Muscle layer of duodenum (tissue), 2 donors: ENCODE data around the gene HUNK.
"Not testable (repeated sequence)": the region's sequence is repeated elsewhere in the genome, so short reads cannot be mapped to it uniquely, and the experiment has no call there.

Experiments used
- H3K27ac ChIP-seq: one replicate; pipeline ENCODE4 v1.7.0; 2013; ENCODE audit warnings: mild to moderate bottlenecking, low read length
- H3K27me3 ChIP-seq: one replicate; pipeline ENCODE4 v1.7.0; 2013; ENCODE audit warnings: low read depth, mild to moderate bottlenecking, control low read depth, low read length
- H3K36me3 ChIP-seq, 2 donors: one replicate each; pipeline ENCODE4 v1.7.0; 2013; ENCODE audit warnings: low read length in 2 of 2, control low read depth in 1 of 2, mild to moderate bottlenecking in 1 of 2; ENCODE audit not compliant: insufficient read depth in 2 of 2, control insufficient read depth in 1 of 2
- H3K4me1 ChIP-seq, 2 donors: one replicate each; pipeline ENCODE4 v1.7.0; 2013; ENCODE audit warnings: low read length in 2 of 2, mild to moderate bottlenecking in 2 of 2, control low read depth in 1 of 2, moderate library complexity in 1 of 2; ENCODE audit not compliant: insufficient read depth in 2 of 2, control insufficient read depth in 1 of 2
- H3K4me3 ChIP-seq, 2 donors: one replicate each; pipeline ENCODE4 v1.7.0; 2013; ENCODE audit warnings: low read length in 2 of 2, low read depth in 1 of 2, mild to moderate bottlenecking in 1 of 2
- H3K9me3 ChIP-seq, 2 donors: one replicate each; pipeline ENCODE4 v1.7.0; 2013; ENCODE audit warnings: low read length in 2 of 2, control low read depth in 1 of 2, mild to moderate bottlenecking in 1 of 2; ENCODE audit not compliant: control insufficient read depth in 1 of 2
- donor health status: healthy.

Gene HUNK

GRCh38 chr21:32009263-32009662 is 136.4 kb downstream of the HUNK start:
- Histone ChIP-seq H3K9me3 (no peaks in the 10 kb centered on the region), H3K36me3 (no peaks in the 10 kb centered on the region), H3K4me3 (no peak overlapping the region)

DNA sequence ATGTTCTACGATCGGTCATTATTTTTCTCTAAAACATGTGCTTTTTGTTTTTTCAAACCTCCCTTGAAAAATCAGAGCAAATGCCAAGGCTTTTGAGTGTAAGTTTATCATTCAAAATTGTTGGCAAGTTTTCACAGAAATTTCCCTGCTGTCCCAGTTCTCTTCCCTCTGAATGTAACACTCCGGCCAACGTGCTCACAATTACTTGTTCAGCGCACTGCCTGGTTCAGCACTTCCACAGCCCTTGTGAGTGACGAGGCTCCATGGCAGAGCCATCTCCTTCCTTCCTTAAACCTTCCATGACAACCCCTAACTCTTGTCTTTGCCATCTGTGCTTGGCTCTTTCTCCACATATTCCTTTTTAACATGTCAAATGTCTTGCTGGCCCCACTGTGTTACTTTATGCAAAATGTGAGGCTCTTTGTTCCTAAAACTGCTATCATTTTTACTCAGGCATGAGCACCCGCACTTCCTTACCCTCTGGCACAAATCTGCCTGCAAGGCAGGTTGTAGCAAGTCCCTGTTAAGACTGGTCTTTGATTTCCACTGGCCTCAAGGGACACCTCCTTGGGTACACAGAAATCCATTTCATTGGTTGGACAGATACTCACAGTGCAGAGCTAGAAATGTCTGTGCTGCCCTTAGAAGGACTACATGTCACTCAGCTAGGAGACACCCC is 142.8 kb downstream of the HUNK start:
- no peaks in the 10 kb centered on the region for H3K9me3 ChIP-seq
- no peak overlapping the region for H3K4me3 ChIP-seq

More at GRCh38 chr21:32009263-32009662, 136.4 kb downstream of the HUNK start:
- Histone ChIP-seq H3K4me1 (no peaks in the 10 kb centered on the region), H3K27ac (no peak overlapping the region), H3K27me3 (no peaks in the 10 kb centered on the region)

DNA sequence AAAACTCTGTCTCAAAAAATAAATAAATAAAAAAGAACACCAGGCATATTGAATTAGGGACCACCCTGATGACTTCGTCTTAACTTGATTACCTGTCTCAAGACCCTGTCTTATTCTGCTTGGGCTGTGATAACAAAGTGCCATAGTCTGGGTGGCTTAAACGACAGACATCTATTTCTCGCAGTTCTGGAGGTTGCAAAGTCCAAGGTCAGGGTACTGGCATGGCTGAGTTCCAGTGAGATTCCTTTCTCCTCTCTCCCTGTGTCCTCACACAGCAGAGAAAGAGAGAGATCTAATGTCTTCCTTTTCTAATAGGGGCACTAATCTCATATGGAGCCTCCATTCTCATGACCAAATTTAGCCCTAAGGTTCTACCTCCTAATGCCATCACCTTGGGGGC is 145.6 kb downstream of the HUNK start:
- Histone ChIP-seq H3K9me3 (no peaks in the 10 kb centered on the region), H3K27me3 (no peaks in the 10 kb centered on the region), H3K27ac (no peak overlapping the region), H3K4me1 (no peaks in the 10 kb centered on the region), H3K4me3 (no peak overlapping the region), H3K36me3 (no peaks in the 10 kb centered on the region)

More for the DNA sequence above, 142.8 kb downstream of the HUNK start:
- Histone ChIP-seq H3K27ac (no peak overlapping the region), H3K27me3 (no peaks in the 10 kb centered on the region), H3K36me3 (no peaks in the 10 kb centered on the region), H3K4me1 (no peaks in the 10 kb centered on the region)

DNA sequence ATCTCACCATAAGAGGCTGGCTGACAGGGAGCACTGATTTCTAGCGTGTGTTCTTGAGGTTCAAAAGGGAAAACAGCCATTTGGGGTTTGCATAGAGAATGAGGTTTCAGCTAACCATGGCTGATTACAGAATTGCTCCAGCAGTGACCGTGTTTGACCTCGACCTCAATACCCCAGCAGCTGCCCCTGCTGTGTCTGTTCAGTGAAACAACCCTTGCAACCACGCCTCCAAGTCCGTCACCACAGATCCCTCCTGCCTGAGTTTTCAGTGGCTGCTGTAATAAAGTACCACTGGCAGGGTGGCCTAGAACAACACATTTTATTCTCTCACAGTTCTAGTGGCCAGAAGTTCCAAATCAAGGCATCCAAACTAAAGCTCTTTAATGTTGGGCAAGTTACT is 147.7 kb downstream of the HUNK start:
- no peaks in the 10 kb centered on the region for H3K9me3 ChIP-seq
- H3K4me1 ChIP-seq = no peaks in the 10 kb centered on the region
- H3K4me3 ChIP-seq = no peak overlapping the region
- no peaks in the 10 kb centered on the region for H3K27me3 ChIP-seq
- no peaks in the 10 kb centered on the region for H3K36me3 ChIP-seq
- H3K27ac ChIP-seq = no peak overlapping the region

DNA sequence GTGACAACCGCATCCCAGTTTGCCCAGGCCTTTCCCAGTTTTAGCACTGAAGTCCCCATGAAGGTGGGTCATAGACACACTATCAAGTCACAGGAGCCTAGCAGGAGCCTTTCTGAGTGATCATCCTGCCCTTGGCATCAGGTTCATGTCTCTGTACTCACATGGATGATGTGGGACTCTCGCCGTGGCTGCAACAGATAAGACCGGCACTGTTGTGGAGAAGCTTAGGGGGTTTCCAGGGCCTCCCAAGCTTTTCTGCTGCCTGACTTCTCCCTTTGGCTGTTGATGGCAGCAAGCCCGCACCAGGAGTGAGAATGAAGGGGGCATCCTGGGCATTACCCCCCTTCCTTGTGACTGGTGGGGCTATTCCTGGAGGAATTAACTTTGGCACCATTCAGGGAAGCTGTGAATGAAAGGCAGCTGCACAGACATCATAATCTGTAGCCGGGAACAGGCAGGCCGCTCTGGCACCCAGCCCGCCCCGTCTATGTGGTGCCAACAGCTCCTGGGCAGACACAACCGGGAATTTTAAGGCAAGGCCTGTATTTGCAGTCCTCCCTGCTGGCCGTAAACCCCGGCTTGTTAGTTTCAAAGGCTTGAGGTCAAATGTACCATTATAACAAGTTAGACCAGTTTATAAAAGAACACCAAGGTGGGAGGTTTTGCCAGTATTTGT is 148.6 kb downstream of the HUNK start:
- no peaks in the 10 kb centered on the region for H3K36me3 ChIP-seq
- H3K27ac ChIP-seq = no peak overlapping the region
- H3K4me1 ChIP-seq = no peaks in the 10 kb centered on the region
- no peak overlapping the region for H3K4me3 ChIP-seq
- H3K9me3 ChIP-seq = no peaks in the 10 kb centered on the region
- H3K27me3 ChIP-seq = no peaks in the 10 kb centered on the region

- no peak overlapping the region for H3K27ac ChIP-seq
- no peaks in the 10 kb centered on the region for H3K4me1 ChIP-seq
- no peaks in the 10 kb centered on the region for H3K36me3 ChIP-seq
- H3K9me3 ChIP-seq = no peaks in the 10 kb centered on the region
- no peak overlapping the region for H3K4me3 ChIP-seq
- H3K27me3 ChIP-seq = no peaks in the 10 kb centered on the region
Measured at GRCh38 chr21:32022146-32022545, 149.3 kb downstream of the HUNK start.

- H3K27me3 ChIP-seq = no peaks in the 10 kb centered on the region
- no peaks in the 10 kb centered on the region for H3K4me1 ChIP-seq
- no peaks in the 10 kb centered on the region for H3K9me3 ChIP-seq
- no peak overlapping the region for H3K27ac ChIP-seq
- no peak overlapping the region for H3K4me3 ChIP-seq
- H3K36me3 ChIP-seq = no peaks in the 10 kb centered on the region
Measured at GRCh38 chr21:32030146-32030652, 157.4 kb downstream of the HUNK start.

DNA sequence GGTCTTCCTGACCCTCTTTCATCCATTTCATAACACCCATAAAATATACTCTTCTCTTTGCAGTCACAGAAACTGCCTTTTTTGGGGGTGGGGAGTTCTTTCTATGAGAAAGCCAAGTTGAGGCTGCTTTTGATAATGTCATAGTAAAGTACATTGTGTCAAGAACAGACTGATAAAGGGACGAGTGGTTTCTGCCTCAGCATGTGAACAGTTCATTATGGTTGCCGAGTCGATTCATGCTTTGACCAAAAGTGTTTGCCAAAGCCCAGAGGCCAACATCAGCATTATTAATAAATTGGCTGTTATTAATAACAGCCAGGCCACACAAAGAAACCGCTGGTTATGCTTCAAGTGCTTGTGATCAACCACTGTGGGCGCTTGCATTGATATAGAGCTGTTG is 162.0 kb downstream of the HUNK start:
- Histone ChIP-seq H3K27me3 (no peaks in the 10 kb centered on the region), H3K27ac (no peak overlapping the region), H3K36me3 (no peaks in the 10 kb centered on the region), H3K4me1 (no peaks in the 10 kb centered on the region), H3K4me3 (no peak overlapping the region), H3K9me3 (no peaks in the 10 kb centered on the region)

DNA sequence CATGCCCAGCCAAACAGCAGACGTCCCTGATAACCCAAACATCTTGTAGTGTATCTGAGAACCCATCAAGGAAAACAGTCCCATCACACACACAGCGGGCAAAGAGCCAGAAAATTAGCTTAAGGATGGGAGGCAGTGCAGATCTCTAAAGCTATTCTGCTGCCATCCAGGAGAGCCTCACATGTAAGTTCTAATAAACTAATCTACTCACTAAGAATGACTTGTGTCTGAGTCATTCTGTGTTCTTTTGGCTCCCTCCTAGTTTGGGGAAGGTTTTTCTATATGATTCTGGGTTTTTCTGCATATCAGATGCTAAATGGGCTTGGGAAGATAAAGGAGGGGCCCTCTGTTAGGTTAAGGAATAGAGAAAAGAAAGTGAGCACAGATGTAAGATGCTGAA is 162.8 kb downstream of the HUNK start:
- H3K4me1 ChIP-seq = no peaks in the 10 kb centered on the region
- no peak overlapping the region for H3K4me3 ChIP-seq
- no peaks in the 10 kb centered on the region for H3K27me3 ChIP-seq
- H3K36me3 ChIP-seq = no peaks in the 10 kb centered on the region
- no peaks in the 10 kb centered on the region for H3K9me3 ChIP-seq
- H3K27ac ChIP-seq = no peak overlapping the region

- Histone ChIP-seq H3K27me3 (no peaks in the 10 kb centered on the region), H3K9me3 (no peaks in the 10 kb centered on the region), H3K36me3 (no peaks in the 10 kb centered on the region), H3K27ac (no peak overlapping the region), H3K4me3 (no peak overlapping the region), H3K4me1 (no peaks in the 10 kb centered on the region)
Measured at GRCh38 chr21:32036756-32037155, 163.9 kb downstream of the HUNK start.

GRCh38 chr21:32038751-32039150 is 165.9 kb downstream of the HUNK start:
- H3K9me3 ChIP-seq, H3K36me3 ChIP-seq, H3K4me3 ChIP-seq, H3K27me3 ChIP-seq, H3K27ac ChIP-seq, H3K4me1 ChIP-seq: not testable (repeated sequence)

GRCh38 chr21:32043458-32043857 is 170.6 kb downstream of the HUNK start:
- Histone ChIP-seq H3K27ac (no peak overlapping the region), H3K9me3 (no peaks in the 10 kb centered on the region), H3K4me3 (no peak overlapping the region)

More at GRCh38 chr21:32043458-32043857, 170.6 kb downstream of the HUNK start:
- Histone ChIP-seq H3K36me3 (no peaks in the 10 kb centered on the region), H3K27me3 (no peaks in the 10 kb centered on the region), H3K4me1 (no peaks in the 10 kb centered on the region)
